Articular chondrocyte of knee joint (primary cell): ENCODE measurements around the gene RESP18. TPM values are rescaled to one million over a fixed set of nuclear protein-coding genes. Genes with fewer than 3 reads are reported as not detected.

Experiments
- small RNA-seq: library from RNA; depleted of rRNA; stranded (forward); fragments of <200 nt; gene quantifications from one replicate; pipeline ENCODE3, GENCODE V24; 2012
- total RNA-seq: library from RNA; depleted of rRNA; stranded (reverse); fragments of >200 nt; gene quantifications from 2 replicates; pipeline ENCODE4 v1.2.3, GENCODE V29; 2012

Gene RESP18
- total RNA-seq = not detected in 2 replicates

GRCh38 chr2:219332542-219332941 lies at the start of gene RESP18:
Gene RESP18, minus strand, starts transcription at chr2:219332744.

GRCh38 chr2:219309278-219309677 lies 23.3 kb downstream of the RESP18 start, which contains the start of gene PTPRN:
Gene PTPRN, minus strand, starts transcription at chr2:219309401. Its CDS starts 69 bp downstream, at chr2:219309332.

GRCh38 chr2:219279151-219279915 lies 53.2 kb downstream of the RESP18 start, which contains the start of gene DNAJB2:
Gene DNAJB2, plus strand, starts transcription at chr2:219279366. Its CDS starts 468 bp downstream, at chr2:219279834.

Small RNA genes lying within 50 kb of the gene (small RNA-seq; reads per million reads assigned to genes)
- gene AC053503.3 (not detected), gene MIR153-1 (not detected)

Other genes starting within 250 kb of the RESP18 start
- gene NHEJ1, start 171.9 kb downstream of the RESP18 start, total RNA-seq = 19.9 and 27.6 TPM in 2 replicates
- 1.8 and 2.2 TPM in 2 replicates for gene SLC23A3, start 162.7 kb downstream of the RESP18 start, total RNA-seq
- gene CNPPD1, start 155.8 kb downstream of the RESP18 start, total RNA-seq = 25.9 and 28.0 TPM in 2 replicates
- gene RETREG2, start 154.5 kb downstream of the RESP18 start, total RNA-seq = 86.2 and 87.0 TPM in 2 replicates
- gene ZFAND2B, start 126.0 kb downstream of the RESP18 start, total RNA-seq = 16.4 and 22.6 TPM in 2 replicates
- gene ABCB6, start 113.8 kb downstream of the RESP18 start, total RNA-seq = 26.7 and 26.9 TPM in 2 replicates
- gene ATG9A, start 103.1 kb downstream of the RESP18 start, total RNA-seq = 55.7 and 58.9 TPM in 2 replicates
- 21.5 and 31.2 TPM in 2 replicates for gene ANKZF1, start 102.9 kb downstream of the RESP18 start, total RNA-seq
- 16.5 and 34.4 TPM in 2 replicates for gene GLB1L, start 87.3 kb downstream of the RESP18 start, total RNA-seq
- gene STK16, start 87.3 kb downstream of the RESP18 start, total RNA-seq = 33.7 and 52.9 TPM in 2 replicates
- not detected in 2 replicates for gene TUBA4B, start 79.5 kb downstream of the RESP18 start, total RNA-seq
- 26.5 and 28.6 TPM in 2 replicates for gene TUBA4A, start 78.8 kb downstream of the RESP18 start, total RNA-seq
- gene DNAJB2, start 53.4 kb downstream of the RESP18 start, total RNA-seq = 36.3 and 50.0 TPM in 2 replicates
- 0.13 and 0.43 TPM in 2 replicates for gene PTPRN, start 23.3 kb downstream of the RESP18 start, total RNA-seq
- 43.6 and 52.8 TPM in 2 replicates for gene DNPEP, start 55.2 kb upstream of the RESP18 start, total RNA-seq
- 0.76 and 1.6 TPM in 2 replicates for gene DES, start 85.6 kb upstream of the RESP18 start, total RNA-seq
- gene SPEG, start 102.1 kb upstream of the RESP18 start, total RNA-seq = 18.6 and 28.7 TPM in 2 replicates
- gene GMPPA, start 166.1 kb upstream of the RESP18 start, total RNA-seq = 44.3 and 46.0 TPM in 2 replicates
- gene ASIC4, start 181.7 kb upstream of the RESP18 start, total RNA-seq = under 0.01 TPM in 1 of 2 replicates, not detected in the other
- gene CHPF, start 211.1 kb upstream of the RESP18 start, total RNA-seq = 102 and 129 TPM in 2 replicates
- 1.1 and 1.3 TPM in 2 replicates for gene TMEM198, start 211.3 kb upstream of the RESP18 start, total RNA-seq
- 57.1 and 60.0 TPM in 2 replicates for gene OBSL1, start 238.8 kb upstream of the RESP18 start, total RNA-seq
- gene INHA, start 239.6 kb upstream of the RESP18 start, total RNA-seq = 0.11 and 0.26 TPM in 2 replicates